WI38 (cell line): ENCODE data around the gene HMCN1.

Source experiments
- H3K4me3 ChIP-seq: 2 replicates; pipeline ENCODE4 v1.5.1; 2011; ENCODE audit warnings: low read depth, mild to moderate bottlenecking, control low read depth, low read length
- TF ChIP-seq, protein P1 (sequence below): IDR thresholded peaks from 2 replicates; pipeline ENCODE4 v1.5.1; 2012; ENCODE audit warnings: low read depth, mild to moderate bottlenecking, control low read depth, low read length

The HMCN1 gene

GRCh38 chr1:185733818-185734735, at the start of gene HMCN1:
HMCN1 (plus strand) TSS chr1:185734391; CDS start chr1:185734780, 389 bp downstream.
- peak within 1 kb of the TSS; percentile 59 for H3K4me3 ChIP-seq
- TF ChIP-seq, protein P1, sequence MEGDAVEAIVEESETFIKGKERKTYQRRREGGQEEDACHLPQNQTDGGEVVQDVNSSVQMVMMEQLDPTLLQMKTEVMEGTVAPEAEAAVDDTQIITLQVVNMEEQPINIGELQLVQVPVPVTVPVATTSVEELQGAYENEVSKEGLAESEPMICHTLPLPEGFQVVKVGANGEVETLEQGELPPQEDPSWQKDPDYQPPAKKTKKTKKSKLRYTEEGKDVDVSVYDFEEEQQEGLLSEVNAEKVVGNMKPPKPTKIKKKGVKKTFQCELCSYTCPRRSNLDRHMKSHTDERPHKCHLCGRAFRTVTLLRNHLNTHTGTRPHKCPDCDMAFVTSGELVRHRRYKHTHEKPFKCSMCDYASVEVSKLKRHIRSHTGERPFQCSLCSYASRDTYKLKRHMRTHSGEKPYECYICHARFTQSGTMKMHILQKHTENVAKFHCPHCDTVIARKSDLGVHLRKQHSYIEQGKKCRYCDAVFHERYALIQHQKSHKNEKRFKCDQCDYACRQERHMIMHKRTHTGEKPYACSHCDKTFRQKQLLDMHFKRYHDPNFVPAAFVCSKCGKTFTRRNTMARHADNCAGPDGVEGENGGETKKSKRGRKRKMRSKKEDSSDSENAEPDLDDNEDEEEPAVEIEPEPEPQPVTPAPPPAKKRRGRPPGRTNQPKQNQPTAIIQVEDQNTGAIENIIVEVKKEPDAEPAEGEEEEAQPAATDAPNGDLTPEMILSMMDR, result peak; percentile 19; the same call in 1 of the 2 replicates

- TF ChIP-seq, protein P1, result no peak
- no peak overlapping the region for H3K4me3 ChIP-seq
These were observed 47.1 kb upstream of the HMCN1 start for GRCh38 chr1:185686821-185687778.

DNA sequence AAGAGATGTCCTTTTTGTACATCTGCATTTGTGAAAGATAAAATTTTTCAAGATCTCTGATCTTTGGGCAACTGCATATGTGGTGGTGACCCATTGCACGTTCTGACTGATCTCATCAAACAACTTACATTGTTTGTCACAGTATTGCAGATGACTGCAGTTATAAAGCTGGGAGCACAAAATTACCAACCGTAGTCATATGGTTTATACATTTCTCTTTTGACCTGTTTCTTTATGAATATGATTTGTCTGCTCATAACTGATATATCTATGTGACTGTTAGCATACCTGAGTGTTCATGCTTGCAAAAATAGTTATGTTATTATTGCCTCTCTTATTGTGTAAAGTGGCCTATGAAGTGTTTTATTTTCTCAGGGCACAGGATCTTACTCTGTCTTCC, 43.7 kb upstream of the HMCN1 start:
- TF ChIP-seq, protein P1, result no peak
- H3K4me3 ChIP-seq, result no peak overlapping the region

DNA sequence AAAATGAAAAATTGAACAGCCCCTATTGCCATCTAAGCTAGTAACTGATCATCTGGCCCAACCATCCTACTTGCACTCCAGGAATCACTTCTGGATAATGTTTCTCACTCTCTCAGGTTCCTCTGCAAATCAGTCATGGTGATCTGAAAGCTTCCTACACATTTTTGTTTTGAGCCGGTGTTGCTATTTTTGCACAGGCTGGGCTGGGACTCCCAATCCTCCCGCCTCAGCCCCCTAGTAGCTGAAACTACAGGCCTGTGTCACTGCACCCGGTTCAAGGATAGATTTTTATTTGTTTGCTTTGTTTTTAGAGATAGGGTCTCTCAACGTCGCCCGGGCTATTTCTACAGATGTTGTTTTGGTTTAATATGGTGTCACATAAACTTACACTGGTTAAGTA, 40.5 kb upstream of the HMCN1 start:
- no peak overlapping the region for H3K4me3 ChIP-seq
- TF ChIP-seq, protein P1, result no peak

DNA sequence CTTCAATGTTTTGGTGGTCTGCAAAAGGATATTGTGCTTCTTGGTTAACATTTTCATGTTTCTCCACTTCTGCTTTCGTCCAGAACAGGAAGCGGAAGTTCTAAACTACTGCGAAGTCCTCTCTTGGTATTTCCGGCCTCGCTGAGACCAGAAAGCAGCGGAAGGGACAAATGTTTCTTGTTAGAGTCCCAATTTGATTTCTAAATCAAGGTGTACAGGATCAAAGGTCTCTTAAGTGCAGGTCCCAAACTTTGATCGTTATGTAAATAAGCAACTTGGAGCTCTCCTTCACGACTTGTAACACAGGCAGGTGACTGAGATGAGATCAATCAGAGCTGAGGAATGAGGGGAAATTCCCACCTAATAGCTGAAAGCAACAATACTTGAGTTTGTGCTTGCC, 40.1 kb upstream of the HMCN1 start:
- no peak overlapping the region for H3K4me3 ChIP-seq
- TF ChIP-seq, protein P1, result no peak

DNA sequence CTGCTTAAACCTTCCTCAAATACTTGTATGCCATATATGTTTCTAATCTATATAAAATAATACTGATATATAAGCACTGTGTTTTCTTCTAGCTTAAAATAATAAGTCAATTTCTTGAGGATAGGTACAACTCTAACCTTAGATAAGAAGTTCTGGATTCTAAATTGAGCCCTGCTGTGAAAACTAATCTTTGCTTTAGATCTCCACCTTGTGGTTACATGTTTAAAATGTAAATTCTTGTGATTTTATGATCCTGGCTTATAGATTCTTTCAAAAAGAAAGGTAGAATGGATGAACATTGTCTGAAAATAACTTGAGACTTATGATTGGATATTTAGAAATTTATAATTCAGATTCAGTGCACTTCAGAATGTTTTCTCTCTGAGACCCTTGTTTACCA, 38.9 kb upstream of the HMCN1 start:
- H3K4me3 ChIP-seq, result no peak overlapping the region
- TF ChIP-seq, protein P1, result no peak
